GM20000 (cell line): Measurements from ENCODE around the gene YOD1.
A peak's percentile ranks its signal among the peaks of the same experiment; 100 is the strongest.

Experiments used
- DNase-seq: peaks from one replicate; pipeline ENCODE4 v3.0.0; 2012; ENCODE audit warnings: low spot score
- CTCF ChIP-seq: IDR thresholded peaks from 2 replicates; pipeline ENCODE4 v1.5.1; 2012; ENCODE audit warnings: mild to moderate bottlenecking, control low read depth; ENCODE audit errors: extremely low read depth, missing control alignments

Gene YOD1

GRCh38 chr1:207004931-207005830, 45.8 kb downstream of the YOD1 start:
- peak; percentile 78 for TF ChIP-seq CTCF
- peak; percentile 61 for DNase-seq

- no peak for DNase-seq
- TF ChIP-seq CTCF: no peak
Observed at GRCh38 chr1:207003210-207003609, 47.8 kb downstream of the YOD1 start.

GRCh38 chr1:207002724-207003146, 48.3 kb downstream of the YOD1 start:
- no peak for TF ChIP-seq CTCF
- no peak for DNase-seq

GRCh38 chr1:207001492-207002245, 49.3 kb downstream of the YOD1 start:
- no peak for TF ChIP-seq CTCF
- no peak for DNase-seq

- DNase-seq: no peak
- TF ChIP-seq CTCF: no peak
Observed at GRCh38 chr1:207000651-207001291, 50.2 kb downstream of the YOD1 start.

GRCh38 chr1:206998816-206999215, 52.2 kb downstream of the YOD1 start:
- no peak for TF ChIP-seq CTCF
- no peak for DNase-seq
